Heart left ventricle (tissue), 16 donors: Measurements from ENCODE around the gene GUCY2D. TPM values are rescaled to one million over a fixed set of nuclear protein-coding genes. Genes with fewer than 3 reads are reported as not detected.
A peak's percentile ranks its signal among the peaks of the same experiment; 100 is the strongest.

Experiments used
- ATAC-seq, 4 donors: fragments of 200-7000 bp; cut with Tn5 transposase; one replicate each; pipeline ENCODE4 v1.9.1; 2020 to 2022; ENCODE audit warnings: moderate library complexity in 4 of 4, mild to moderate bottlenecking in 3 of 4, moderate number of reproducible peaks in 1 of 4
- DNase-seq, 5 donors: peaks; one replicate each; pipeline ENCODE4 v3.0.0-alpha.2; 2020
- H3K27ac ChIP-seq, 12 donors: fragments of 200-600 bp; sonication (generic) in 4 of 12; one replicate each; pipeline versions ENCODE4 v1.5.0 to v1.8.0; 2016 to 2022; ENCODE audit warnings: mild to moderate bottlenecking in 2 of 12
- H3K27me3 ChIP-seq, 9 donors: fragments of 200-600 bp; sonication (generic) in 2 of 9; one replicate each; pipeline versions ENCODE4 v1.5.1 to v1.8.0; 2016 to 2022; ENCODE audit warnings: mild to moderate bottlenecking in 3 of 9
- H3K36me3 ChIP-seq, 9 donors: fragments of 200-600 bp; sonication (generic) in 2 of 9; one replicate each; pipeline versions ENCODE4 v1.5.0 to v1.8.0; 2018 to 2022; ENCODE audit warnings: mild to moderate bottlenecking in 2 of 9
- H3K4me1 ChIP-seq, 12 donors: fragments of 200-600 bp; sonication (generic) in 4 of 12; one replicate each; pipeline versions ENCODE4 v1.5.0 to v1.8.0; 2016 to 2022; ENCODE audit warnings: mild to moderate bottlenecking in 3 of 12
- H3K4me3 ChIP-seq, 12 donors: fragments of 200-600 bp; sonication (generic) in 4 of 12; one replicate each; pipeline versions ENCODE4 v1.5.0 to v1.8.0; 2017 to 2022; ENCODE audit warnings: mild to moderate bottlenecking in 9 of 12, moderate library complexity in 4 of 12
- H3K9me3 ChIP-seq, 12 donors: fragments of 200-600 bp; sonication (generic) in 4 of 12; one replicate each; pipeline versions ENCODE4 v1.5.0 to v1.8.0; 2016 to 2022; ENCODE audit warnings: mild to moderate bottlenecking in 1 of 12
- POLR2A ChIP-seq, 2 donors: fragments of 450-650 bp; IDR thresholded peaks; one replicate each; pipeline ENCODE4 v1.6.1; 2017; ENCODE audit warnings: antibody characterized with exemption in 2 of 2, mild to moderate bottlenecking in 2 of 2, moderate library complexity in 2 of 2
- WGBS, 4 donors: extraction: QIAGEN DNeasy Blood & Tissue Kit in 2 of 4; methylation state at CpG; one replicate each; pipeline versions ENCODE4 v1.1.5 to v1.1.7; 2013 to 2018; 5-methylcytosine and 5-hydroxymethylcytosine counted together
- intact Hi-C, 10 donors: fragments of 100-400 bp; cut with DNase I; formaldehyde crosslinking; loops; one replicate each; pipeline versions ENCODE4 v1.11.1 to v1.14.2; 2022
- polyA plus RNA-seq, 2 donors: library from polyadenylated mRNA; stranded (reverse); fragments of 200-250 nt; gene quantifications; one replicate each; pipeline ENCODE4 v1.2.3, GENCODE V29; 2013
- total RNA-seq, 9 donors: library from RNA; depleted of rRNA in 2 of 9; stranded (reverse); fragments of >200 nt in 2 of 9; fragmentation: NEBNext Ultra II Directional in 3 of 9; extraction: Animal tissue kit (Norgen Biotek cat#: 25700) in 3 of 9; gene quantifications; one replicate each; pipeline versions ENCODE4 v1.1.0 to v1.2.4, GENCODE V29; 2016 to 2023
- TF ChIP-seq, protein P1 (sequence below), 12 donors: fragments of 200-600 bp; sonication (generic) in 4 of 12; IDR thresholded peaks; one replicate each; pipeline versions ENCODE4 v1.5.0 to v1.8.0; 2018 to 2022; ENCODE audit warnings: antibody characterized with exemption in 12 of 12, mild to moderate bottlenecking in 5 of 12
- donor health status: ischemic (EF 13 %, LVEDD 7.1; RV severe dilation, severe dysfunction).
- donor health status: healthy with polysubstance abuse.
- donor health status: DM: no; HTN: yes; CAD: no.
- donor health status: DM: no; HTN: no; CAD: no.
- donor health status: ischemic (EF 25% LVEDD 6.9; RV normal size, moderate dysfunction).
- donor health status: ischemic (EF 25% LVEDD 5.7; RV mildly dilated, moderate dysfunction).
- donor health status: healthy.
- donor health status: DM: yes; HTN: yes; CAD: no.
- donor health status: ischemic (EF 35%, LVEDD 5.7; RV mildly dilated, moderate dysfunction).
- donor health status: nonischemic (EF 11% LVEDD 7.7; RV severe dilation, severe dysfunction).
- donor health status: DM: yes; HTN: yes; CAD: no.
- donor health status: PGD.
- donor health status: ischemic (EF 29% LVEDD 5.4; RV normal size, mild dysfunction).
- donor health status: nonischemic (EF 23%, LVEDD 6.1; RV moderate dilation, normal function).

GUCY2D gene
- total and polyA plus RNA-seq, 11 donors = 0.04 TPM; not detected in 10

DNA sequence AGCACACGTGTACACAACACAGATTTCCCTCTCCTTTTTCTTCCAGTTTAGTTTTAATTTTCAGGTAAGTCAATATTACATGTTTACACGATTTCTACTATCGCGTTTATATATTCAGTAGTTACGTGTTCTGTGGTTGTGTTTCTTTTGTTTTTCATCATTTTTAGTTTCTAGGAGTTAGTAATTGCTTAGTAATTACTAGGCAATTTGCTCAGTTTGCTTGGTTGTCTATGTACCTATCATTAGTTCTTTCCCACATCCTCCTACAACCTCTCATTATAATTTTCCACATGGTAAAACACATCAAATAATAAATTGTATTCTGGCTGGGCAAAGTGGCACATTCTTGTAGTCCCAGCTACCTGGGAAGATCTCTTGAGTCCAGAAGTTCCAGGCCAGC, 24.6 kb upstream of the GUCY2D start:
- Histone ChIP-seq H3K9me3 (peaks cover 0 to 21% (median 11%) of the 10 kb centered on the region in 12 donors), H3K27ac (no peak overlapping the region), H3K4me1 (peaks cover 0 to 8% (median 0%) of the 10 kb centered on the region in 12 donors), H3K36me3 (no peaks in the 10 kb centered on the region), H3K27me3 (peaks cover 0 to 9% (median 0%) of the 10 kb centered on the region in 9 donors), H3K4me3 (no peak overlapping the region)
- TF ChIP-seq POLR2A (IDR thresholded peaks at IDR 0.05) = no peak
- TF ChIP-seq, protein P1, sequence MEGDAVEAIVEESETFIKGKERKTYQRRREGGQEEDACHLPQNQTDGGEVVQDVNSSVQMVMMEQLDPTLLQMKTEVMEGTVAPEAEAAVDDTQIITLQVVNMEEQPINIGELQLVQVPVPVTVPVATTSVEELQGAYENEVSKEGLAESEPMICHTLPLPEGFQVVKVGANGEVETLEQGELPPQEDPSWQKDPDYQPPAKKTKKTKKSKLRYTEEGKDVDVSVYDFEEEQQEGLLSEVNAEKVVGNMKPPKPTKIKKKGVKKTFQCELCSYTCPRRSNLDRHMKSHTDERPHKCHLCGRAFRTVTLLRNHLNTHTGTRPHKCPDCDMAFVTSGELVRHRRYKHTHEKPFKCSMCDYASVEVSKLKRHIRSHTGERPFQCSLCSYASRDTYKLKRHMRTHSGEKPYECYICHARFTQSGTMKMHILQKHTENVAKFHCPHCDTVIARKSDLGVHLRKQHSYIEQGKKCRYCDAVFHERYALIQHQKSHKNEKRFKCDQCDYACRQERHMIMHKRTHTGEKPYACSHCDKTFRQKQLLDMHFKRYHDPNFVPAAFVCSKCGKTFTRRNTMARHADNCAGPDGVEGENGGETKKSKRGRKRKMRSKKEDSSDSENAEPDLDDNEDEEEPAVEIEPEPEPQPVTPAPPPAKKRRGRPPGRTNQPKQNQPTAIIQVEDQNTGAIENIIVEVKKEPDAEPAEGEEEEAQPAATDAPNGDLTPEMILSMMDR (IDR thresholded peaks at IDR 0.05) = no peak
- no peak for DNase-seq
- intact Hi-C loops = no loop called here
- WGBS, 4 donors = 90 to 94% (median 92%) methylated on average over 5 of the region's 5 CpGs
- ATAC-seq = no peak

- peak in 1 of 4 donors; percentile 28 for ATAC-seq
- Histone ChIP-seq H3K4me1 (peaks cover 0 to 8% (median 0%) of the 10 kb centered on the region in 12 donors), H3K27me3 (peaks cover 0 to 16% (median 0%) of the 10 kb centered on the region in 9 donors), H3K36me3 (no peaks in the 10 kb centered on the region), H3K27ac (no peak overlapping the region), H3K9me3 (no peaks in the 10 kb centered on the region), H3K4me3 (no peak overlapping the region)
- no peak for DNase-seq
- no peak for TF ChIP-seq POLR2A (IDR thresholded peaks at IDR 0.05)
- TF ChIP-seq, protein P1 (IDR thresholded peaks at IDR 0.05) = no peak
- WGBS, 4 donors = 58 to 71% (median 65%) methylated on average over 7 of the region's 7 CpGs
- intact Hi-C loops = loop anchor here in 2 of 10 donors (10.0 kb wide), 1 partner anchor 237 kb away; no protein-coding TSS in a partner anchor
These were observed 20.2 kb upstream of the GUCY2D start for GRCh38 chr17:7982173-7982572.

- TF ChIP-seq, protein P1 (IDR thresholded peaks at IDR 0.05) = no peak
- TF ChIP-seq POLR2A (IDR thresholded peaks at IDR 0.05) = no peak
- DNase-seq (no peak), ATAC-seq (no peak)
- H3K9me3 ChIP-seq = no peaks in the 10 kb centered on the region
- H3K27ac ChIP-seq = no peak overlapping the region
- WGBS, 4 donors = 77 to 88% (median 84%) methylated on average over 6 of the region's 6 CpGs
- peaks cover 0 to 8% (median 0%) of the 10 kb centered on the region in 12 donors for H3K4me1 ChIP-seq
- intact Hi-C loops = loop anchor here in 2 of 10 donors (10.0 kb wide), 1 partner anchor 238 kb away; no protein-coding TSS in a partner anchor
- H3K4me3 ChIP-seq = no peak overlapping the region
- H3K36me3 ChIP-seq = no peaks in the 10 kb centered on the region
- peaks cover 0 to 20% (median 0%) of the 10 kb centered on the region in 9 donors for H3K27me3 ChIP-seq
These were observed 19.7 kb upstream of the GUCY2D start for GRCh38 chr17:7982666-7983065.

DNA sequence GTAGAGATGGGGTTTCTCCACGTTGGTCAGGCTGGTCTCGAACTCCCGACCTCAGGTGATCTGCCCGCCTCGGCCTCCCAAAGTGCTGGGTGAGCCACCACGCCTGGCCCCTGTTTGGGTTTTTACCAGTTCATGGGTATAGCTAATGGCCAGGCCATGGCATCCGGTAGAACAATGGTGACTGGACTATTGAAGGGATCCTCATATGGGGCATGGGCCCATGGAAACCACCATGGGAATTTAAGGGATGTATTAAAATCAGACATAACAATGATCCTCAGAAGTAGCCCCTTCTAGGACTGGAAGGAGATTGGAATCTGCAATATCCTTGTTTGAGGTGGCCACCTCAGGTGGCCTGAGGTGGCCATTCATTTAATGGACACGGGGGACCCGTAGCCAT, 17.5 kb upstream of the GUCY2D start:
- DNase-seq = no peak
- WGBS, 4 donors = 88 to 90% (median 90%) methylated on average over 8 to 9 of the region's 9 CpGs
- intact Hi-C loops = loop anchor here in 9 of 10 donors (2.0 to 10.0 kb wide), 7 partner anchors 53 to 243 kb away; partner anchors contain the start of genes CNTROB (in 1 of the 9) and TRAPPC1 (in 1 of the 9)

More for the DNA sequence above, 17.5 kb upstream of the GUCY2D start:
- Histone ChIP-seq H3K36me3 (no peaks in the 10 kb centered on the region), H3K27me3 (peaks cover 0 to 22% (median 0%) of the 10 kb centered on the region in 9 donors), H3K4me1 (peaks cover 0 to 20% (median under 1%) of the 10 kb centered on the region in 12 donors), H3K4me3 (no peak overlapping the region), H3K9me3 (no peaks in the 10 kb centered on the region), H3K27ac (no peak overlapping the region)
- TF ChIP-seq POLR2A (IDR thresholded peaks at IDR 0.05) = no peak
- TF ChIP-seq, protein P1 (IDR thresholded peaks at IDR 0.05) = no peak
- ATAC-seq = no peak
